ENCODE data around the gene UNC13D.

DNA sequence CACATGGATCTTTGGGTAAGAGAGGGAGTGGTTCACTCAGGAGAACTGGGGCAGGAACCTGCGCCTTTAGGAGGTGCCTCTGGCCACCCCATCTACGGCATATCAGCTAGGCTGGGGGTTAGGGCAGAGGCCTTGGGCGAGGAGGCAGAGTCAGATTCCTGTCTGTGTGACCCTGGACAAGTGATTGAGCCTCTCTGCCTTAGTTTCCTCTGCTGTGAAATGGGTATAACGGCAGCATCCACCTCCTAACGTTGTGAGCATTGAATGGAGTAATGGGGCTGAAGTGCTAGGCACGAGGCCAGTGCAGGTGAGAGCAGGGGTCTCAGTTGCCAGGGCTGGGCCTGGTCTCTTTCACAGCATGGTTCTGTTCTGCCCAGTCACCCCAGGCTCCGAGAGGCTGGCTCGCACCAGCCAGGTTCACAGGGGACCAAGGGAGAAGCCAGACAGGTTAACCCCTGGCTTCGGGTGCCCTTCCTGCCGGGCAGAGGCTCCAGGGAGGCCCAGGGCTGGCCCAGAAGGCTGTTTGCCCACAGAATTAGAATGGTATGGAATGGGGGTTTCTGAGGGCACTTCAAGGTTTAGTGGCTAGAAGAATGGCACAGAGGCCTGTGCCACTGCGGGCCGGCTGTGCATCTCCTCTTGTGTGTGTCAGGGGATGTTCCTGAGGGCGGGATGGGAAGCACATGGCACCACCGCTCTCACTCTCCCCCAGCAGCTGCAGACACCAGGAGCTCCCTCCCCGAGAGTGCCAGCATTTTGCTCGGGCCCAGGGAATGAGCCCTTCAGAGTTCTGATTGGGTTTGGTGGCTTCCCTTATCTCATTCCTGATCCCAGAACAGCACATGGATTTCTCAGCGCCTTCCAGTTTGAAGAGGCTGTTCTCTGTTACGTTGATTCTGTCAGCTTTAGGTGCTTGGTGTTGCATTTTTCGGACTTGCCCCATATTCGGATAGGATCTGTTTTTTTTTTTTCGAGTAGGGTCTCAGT lies 23.8 kb downstream of the UNC13D start:
- TF ChIP-seq POLR2AphosphoS5 (IDR thresholded peaks at IDR 0.05; ENCODE audit: insufficient read depth in 1 of 2, low read depth in 1 of 2) (no peak), POLR2A (IDR thresholded peaks at IDR 0.05) (no peak)
- TF ChIP-seq, protein P1, sequence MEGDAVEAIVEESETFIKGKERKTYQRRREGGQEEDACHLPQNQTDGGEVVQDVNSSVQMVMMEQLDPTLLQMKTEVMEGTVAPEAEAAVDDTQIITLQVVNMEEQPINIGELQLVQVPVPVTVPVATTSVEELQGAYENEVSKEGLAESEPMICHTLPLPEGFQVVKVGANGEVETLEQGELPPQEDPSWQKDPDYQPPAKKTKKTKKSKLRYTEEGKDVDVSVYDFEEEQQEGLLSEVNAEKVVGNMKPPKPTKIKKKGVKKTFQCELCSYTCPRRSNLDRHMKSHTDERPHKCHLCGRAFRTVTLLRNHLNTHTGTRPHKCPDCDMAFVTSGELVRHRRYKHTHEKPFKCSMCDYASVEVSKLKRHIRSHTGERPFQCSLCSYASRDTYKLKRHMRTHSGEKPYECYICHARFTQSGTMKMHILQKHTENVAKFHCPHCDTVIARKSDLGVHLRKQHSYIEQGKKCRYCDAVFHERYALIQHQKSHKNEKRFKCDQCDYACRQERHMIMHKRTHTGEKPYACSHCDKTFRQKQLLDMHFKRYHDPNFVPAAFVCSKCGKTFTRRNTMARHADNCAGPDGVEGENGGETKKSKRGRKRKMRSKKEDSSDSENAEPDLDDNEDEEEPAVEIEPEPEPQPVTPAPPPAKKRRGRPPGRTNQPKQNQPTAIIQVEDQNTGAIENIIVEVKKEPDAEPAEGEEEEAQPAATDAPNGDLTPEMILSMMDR (IDR thresholded peaks at IDR 0.05) = no peak
